GM23338 (cell line): ENCODE measurements around the gene SPAG7. TPM values are rescaled to one million over a fixed set of nuclear protein-coding genes. Genes with fewer than 3 reads are reported as not detected.

Source experiments
- ATAC-seq: fragments of 200-7000 bp; cut with Tn5 transposase; 3 replicates; pipeline ENCODE4 v1.9.1; 2020
- DNase-seq: peaks from one replicate; pipeline ENCODE4 v3.0.0-alpha.2; 2015; ENCODE audit warnings: low spot score
- H2AFZ ChIP-seq: fragments of 200-600 bp; sonication (generic); 2 replicates; pipeline ENCODE4 v1.8.0; 2016; ENCODE audit warnings: antibody characterized with exemption, mild to moderate bottlenecking, moderate library complexity
- H3F3A ChIP-seq: fragments of 200-600 bp; sonication (generic); replicated peaks from 2 replicates; pipeline ENCODE4 v1.8.0; 2017; ENCODE audit warnings: antibody characterized with exemption, mixed run types, low read depth
- H3K27ac ChIP-seq: fragments of 200-600 bp; sonication (generic); 2 replicates; pipeline ENCODE4 v1.6.1; 2016; ENCODE audit warnings: low read depth
- H3K27me3 ChIP-seq: fragments of 200-600 bp; sonication (generic); 2 replicates; pipeline ENCODE4 v1.8.0; 2016; ENCODE audit warnings: mild to moderate bottlenecking, mixed run types, moderate library complexity; ENCODE audit not compliant: insufficient read depth
- H3K36me3 ChIP-seq: fragments of 200-600 bp; sonication (generic); 2 replicates; pipeline ENCODE4 v1.8.0; 2016; ENCODE audit warnings: mild to moderate bottlenecking; ENCODE audit not compliant: insufficient read depth
- H3K4me1 ChIP-seq: fragments of 200-600 bp; sonication (generic); 2 replicates; pipeline ENCODE4 v1.8.0; 2016; ENCODE audit warnings: mild to moderate bottlenecking, moderate library complexity; ENCODE audit not compliant: insufficient read depth
- H3K4me2 ChIP-seq: fragments of 200-600 bp; sonication (generic); 2 replicates; pipeline ENCODE4 v1.7.1; 2017; ENCODE audit warnings: mixed run types
- H3K4me3 ChIP-seq: fragments of 200-600 bp; sonication (generic); 2 replicates; pipeline ENCODE4 v1.6.1; 2016; ENCODE audit warnings: mixed run types
- H3K79me2 ChIP-seq: fragments of 200-600 bp; sonication (generic); replicated peaks from 2 replicates; pipeline ENCODE4 v1.8.0; 2017; ENCODE audit warnings: mild to moderate bottlenecking; ENCODE audit not compliant: insufficient read depth
- H3K9me2 ChIP-seq: fragments of 200-600 bp; sonication (generic); 2 replicates; pipeline ENCODE4 v1.8.0; 2017; ENCODE audit not compliant: insufficient read depth
- H4K20me1 ChIP-seq: fragments of 200-600 bp; sonication (generic); replicated peaks from 2 replicates; pipeline ENCODE4 v1.8.0; 2017; ENCODE audit warnings: mild to moderate bottlenecking; ENCODE audit not compliant: insufficient read depth
- H3K27ac Mint-ChIP-seq: 2 replicates; pipeline ENCODE4 v1.8.0; 2020; ENCODE audit warnings: inconsistent platforms, mild to moderate bottlenecking, moderate library complexity, mixed read lengths
- H3K27me3 Mint-ChIP-seq: 3 replicates; pipeline ENCODE4 v1.8.0; 2022; ENCODE audit warnings: low read depth, mild to moderate bottlenecking, moderate library complexity, mixed read lengths, inconsistent platforms; ENCODE audit not compliant: insufficient read depth, poor library complexity
- H3K36me3 Mint-ChIP-seq: 3 replicates; pipeline ENCODE4 v1.8.0; 2021; ENCODE audit warnings: low read depth, mild to moderate bottlenecking, inconsistent platforms, moderate library complexity, mixed read lengths
- H3K4me1 Mint-ChIP-seq: 3 replicates; pipeline ENCODE4 v1.8.0; 2020; ENCODE audit warnings: mild to moderate bottlenecking, inconsistent platforms, mixed read lengths
- H3K4me3 Mint-ChIP-seq: 3 replicates; pipeline ENCODE4 v1.8.0; 2021; ENCODE audit warnings: moderate library complexity, mild to moderate bottlenecking, inconsistent platforms, mixed read lengths
- H3K9me3 Mint-ChIP-seq: 3 replicates; pipeline ENCODE4 v1.8.0; 2020; ENCODE audit warnings: moderate library complexity, mild to moderate bottlenecking, inconsistent platforms, mixed read lengths
- EZH2 ChIP-seq: fragments of 200-600 bp; sonication (generic); IDR thresholded peaks from one replicate; pipeline ENCODE4 v1.8.0; 2017; ENCODE audit warnings: antibody characterized with exemption, mild to moderate bottlenecking, low read depth; ENCODE audit not compliant: unreplicated experiment
- EZH2phosphoT487 ChIP-seq: fragments of 200-600 bp; sonication (generic); IDR thresholded peaks from one replicate; pipeline ENCODE4 v1.8.1; 2018; ENCODE audit warnings: antibody characterized with exemption; ENCODE audit not compliant: unreplicated experiment
- JUNB ChIP-seq: IDR thresholded peaks from one replicate; pipeline ENCODE4 v1.6.1; 2016; ENCODE audit warnings: antibody characterized with exemption; ENCODE audit not compliant: unreplicated experiment
- NANOG ChIP-seq: IDR thresholded peaks from 2 replicates; pipeline ENCODE4 v1.6.1; 2016; ENCODE audit warnings: antibody characterized with exemption, borderline replicate concordance
- POLR2AphosphoS5 ChIP-seq: IDR thresholded peaks from 2 replicates; pipeline ENCODE4 v1.6.1; 2016; ENCODE audit warnings: antibody characterized with exemption, low read depth
- ZNF114 ChIP-seq: fragments of 250-450 bp; sonication (Bioruptor Pico); IDR thresholded peaks from 2 replicates; pipeline ENCODE4 v1.5.0; 2020; ENCODE audit warnings: mild to moderate bottlenecking, moderate library complexity
- polyA plus RNA-seq: library from polyadenylated mRNA; unstranded; fragments of >200 nt; fragmentation: Nextera tagmentation; extraction: Ambion mirVana; gene quantifications from 2 replicates; pipeline ENCODE4 v1.2.1, GENCODE V29; 2016
- total RNA-seq: library from RNA; depleted of rRNA; stranded (reverse); fragments of >200 nt; shearing (Covaris generic); gene quantifications from 2 replicates; pipeline ENCODE4 v1.2.3, GENCODE V29; 2014
- TF ChIP-seq, protein P1 (sequence below), 2 experiments: fragments of 200-600 bp in 1 of 2; sonication (generic) in 1 of 2; conservative IDR thresholded peaks; 2 replicates each; pipeline versions ENCODE4 v1.5.1 to v1.6.1; 2016 to 2017; ENCODE audit warnings: antibody characterized with exemption in 2 of 2, low read depth in 2 of 2, mild to moderate bottlenecking in 2 of 2, moderate library complexity in 1 of 2
- TF ChIP-seq, protein P2 (sequence below): IDR thresholded peaks from 2 replicates; pipeline ENCODE4 v1.6.1; 2016; ENCODE audit warnings: antibody characterized with exemption

The SPAG7 gene
- total and polyA plus RNA-seq, 2 experiments from 2014 or later, result 77.9 to 226 TPM

DNA sequence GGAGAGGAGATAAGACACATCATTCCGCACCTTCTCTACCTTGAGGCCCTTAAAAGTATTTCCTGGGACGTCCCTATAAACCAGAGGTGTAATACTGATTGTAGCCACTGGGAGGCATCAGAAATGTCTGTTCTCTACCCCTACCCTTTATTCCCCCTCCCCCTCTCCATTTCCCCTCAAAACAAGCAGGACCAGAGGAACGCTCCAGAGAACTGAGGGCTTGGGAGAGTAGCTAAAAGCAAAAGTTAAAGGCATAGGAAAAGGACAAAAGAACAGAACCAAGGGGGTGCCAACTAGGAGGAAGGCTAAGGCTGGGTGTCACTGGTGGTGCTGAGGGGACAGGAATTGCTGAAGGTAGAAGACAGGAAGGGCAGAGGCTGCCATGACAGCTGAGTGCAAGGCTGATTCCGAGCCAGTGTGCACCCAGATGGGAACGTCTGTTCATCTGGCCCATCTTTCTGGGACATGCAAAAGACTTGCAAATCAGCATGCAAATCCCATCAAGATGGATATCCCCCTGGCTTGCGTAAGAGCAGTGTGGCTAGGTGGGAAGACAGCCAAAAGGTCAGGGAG is 13.1 kb upstream of the SPAG7 start:
- TF ChIP-seq, protein P1, sequence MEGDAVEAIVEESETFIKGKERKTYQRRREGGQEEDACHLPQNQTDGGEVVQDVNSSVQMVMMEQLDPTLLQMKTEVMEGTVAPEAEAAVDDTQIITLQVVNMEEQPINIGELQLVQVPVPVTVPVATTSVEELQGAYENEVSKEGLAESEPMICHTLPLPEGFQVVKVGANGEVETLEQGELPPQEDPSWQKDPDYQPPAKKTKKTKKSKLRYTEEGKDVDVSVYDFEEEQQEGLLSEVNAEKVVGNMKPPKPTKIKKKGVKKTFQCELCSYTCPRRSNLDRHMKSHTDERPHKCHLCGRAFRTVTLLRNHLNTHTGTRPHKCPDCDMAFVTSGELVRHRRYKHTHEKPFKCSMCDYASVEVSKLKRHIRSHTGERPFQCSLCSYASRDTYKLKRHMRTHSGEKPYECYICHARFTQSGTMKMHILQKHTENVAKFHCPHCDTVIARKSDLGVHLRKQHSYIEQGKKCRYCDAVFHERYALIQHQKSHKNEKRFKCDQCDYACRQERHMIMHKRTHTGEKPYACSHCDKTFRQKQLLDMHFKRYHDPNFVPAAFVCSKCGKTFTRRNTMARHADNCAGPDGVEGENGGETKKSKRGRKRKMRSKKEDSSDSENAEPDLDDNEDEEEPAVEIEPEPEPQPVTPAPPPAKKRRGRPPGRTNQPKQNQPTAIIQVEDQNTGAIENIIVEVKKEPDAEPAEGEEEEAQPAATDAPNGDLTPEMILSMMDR (conservative IDR thresholded peaks at IDR 0.05; ENCODE audit: low read depth in 2 of 2), result peak; percentile 74 to 78
- no peak for TF ChIP-seq EZH2
- Histone ChIP-seq H3F3A (peaks cover 1% of the 10 kb centered on the region; the same call in 1 of the 2 replicates), H3K9me2 (no peaks in the 10 kb centered on the region), H4K20me1 (no peaks in the 10 kb centered on the region), H3K27ac (no peak overlapping the region), H3K27me3 (peaks cover 34% of the 10 kb centered on the region), H3K79me2 (no peaks in the 10 kb centered on the region), H3K4me1 (peaks cover 4% of the 10 kb centered on the region), H2AFZ (no peak overlapping the region), H3K4me3 (no peak overlapping the region), H3K36me3 (no peaks in the 10 kb centered on the region), H3K4me2 (0 out of 2 replicates have a peak overlapping the region, but pooled peaks have one; percentile 30)
- peaks cover 7% of the 10 kb centered on the region for H3K36me3 Mint-ChIP-seq
- H3K9me3 Mint-ChIP-seq, result no peaks in the 10 kb centered on the region
- peak; percentile 90 for ATAC-seq
- no peak overlapping the region for H3K27ac Mint-ChIP-seq
- peak; percentile 95 for DNase-seq
- peaks cover 11% of the 10 kb centered on the region for H3K4me1 Mint-ChIP-seq
- H3K27me3 Mint-ChIP-seq, result peaks cover 24% of the 10 kb centered on the region
- no peak overlapping the region; the same call in 2 of the 3 replicates for H3K4me3 Mint-ChIP-seq

DNA sequence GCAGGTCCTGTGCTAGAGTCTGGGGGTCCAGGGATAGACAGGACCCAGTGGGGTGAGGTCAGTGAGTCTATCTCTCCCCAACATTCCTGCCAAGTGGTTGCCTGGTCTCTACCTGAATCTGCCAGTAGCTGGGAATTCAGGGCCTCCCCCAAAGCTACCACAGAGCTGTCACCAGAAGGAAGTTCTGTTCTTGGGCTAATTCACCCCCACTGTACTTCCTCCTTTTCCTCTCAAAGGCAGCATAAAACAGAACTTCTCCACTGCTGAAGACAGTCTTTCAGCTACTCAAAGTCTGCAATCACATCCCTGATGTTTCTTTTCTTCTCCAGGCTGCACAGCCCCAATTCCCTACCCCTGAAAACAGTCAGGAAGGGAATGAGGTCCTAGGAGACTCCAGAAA is 11.1 kb upstream of the SPAG7 start:
- Histone ChIP-seq H3K27me3 (peaks cover 54% of the 10 kb centered on the region), H3K9me2 (no peaks in the 10 kb centered on the region), H3K4me3 (no peak overlapping the region), H3F3A (no peaks in the 10 kb centered on the region), H3K27ac (no peak overlapping the region), H3K36me3 (no peaks in the 10 kb centered on the region), H2AFZ (no peak overlapping the region), H3K4me2 (no peak overlapping the region), H3K4me1 (peaks cover 4% of the 10 kb centered on the region), H3K79me2 (no peaks in the 10 kb centered on the region), H4K20me1 (no peaks in the 10 kb centered on the region)
- TF ChIP-seq, protein P2, sequence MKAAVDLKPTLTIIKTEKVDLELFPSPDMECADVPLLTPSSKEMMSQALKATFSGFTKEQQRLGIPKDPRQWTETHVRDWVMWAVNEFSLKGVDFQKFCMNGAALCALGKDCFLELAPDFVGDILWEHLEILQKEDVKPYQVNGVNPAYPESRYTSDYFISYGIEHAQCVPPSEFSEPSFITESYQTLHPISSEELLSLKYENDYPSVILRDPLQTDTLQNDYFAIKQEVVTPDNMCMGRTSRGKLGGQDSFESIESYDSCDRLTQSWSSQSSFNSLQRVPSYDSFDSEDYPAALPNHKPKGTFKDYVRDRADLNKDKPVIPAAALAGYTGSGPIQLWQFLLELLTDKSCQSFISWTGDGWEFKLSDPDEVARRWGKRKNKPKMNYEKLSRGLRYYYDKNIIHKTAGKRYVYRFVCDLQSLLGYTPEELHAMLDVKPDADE, result no peak
- TF ChIP-seq EZH2 (no peak), ZNF114 (CRISPR knock-in tag) (no peak), EZH2phosphoT487 (no peak), JUNB (no peak), NANOG (no peak), POLR2AphosphoS5 (no peak)
- TF ChIP-seq, protein P1 (conservative IDR thresholded peaks at IDR 0.05; ENCODE audit: low read depth in 2 of 2), result no peak
- Mint-ChIP-seq H3K36me3 (peaks cover 13% of the 10 kb centered on the region), H3K9me3 (no peaks in the 10 kb centered on the region), H3K27ac (no peak overlapping the region), H3K27me3 (peaks cover 38% of the 10 kb centered on the region), H3K4me1 (peaks cover 9% of the 10 kb centered on the region), H3K4me3 (no peak overlapping the region)
- no peak for ATAC-seq
- no peak for DNase-seq
